Measurements from ENCODE around the gene TADA1.
"Not testable (repeated sequence)": the region's sequence is repeated elsewhere in the genome, so short reads cannot be mapped to it uniquely, and the experiment has no call there.

TADA1 gene

GRCh38 chr1:166843769-166844596 lies 32.1 kb downstream of the TADA1 start:
- DNase-seq (ENCODE audit: low spot score): peak; percentile 58

- DNase-seq (ENCODE audit: low spot score): no peak
Observed at GRCh38 chr1:166843322-166843721, 32.7 kb downstream of the TADA1 start.

GRCh38 chr1:166840309-166841274 lies 35.5 kb downstream of the TADA1 start:
- no peak for DNase-seq (ENCODE audit: low spot score)

GRCh38 chr1:166839600-166840308 lies 36.3 kb downstream of the TADA1 start:
- peak; percentile 33 for DNase-seq (ENCODE audit: low spot score)

- peak; percentile 95 for DNase-seq (ENCODE audit: low spot score)
Observed at GRCh38 chr1:166838766-166839599, 37.1 kb downstream of the TADA1 start, which contains the start of gene POGK. POGK (plus strand) TSS chr1:166839475; CDS start chr1:166840957, 1,482 bp downstream.

GRCh38 chr1:166836733-166837132 lies 39.3 kb downstream of the TADA1 start:
- no peak for DNase-seq (ENCODE audit: low spot score)

GRCh38 chr1:166829762-166830161 lies 46.3 kb downstream of the TADA1 start:
- not testable (repeated sequence) for DNase-seq (ENCODE audit: low spot score)

GRCh38 chr1:166827426-166827825 lies 48.6 kb downstream of the TADA1 start:
- no peak for DNase-seq (ENCODE audit: low spot score)

GRCh38 chr1:166822385-166822784 lies 53.7 kb downstream of the TADA1 start:
- no peak for DNase-seq (ENCODE audit: low spot score)

GRCh38 chr1:166819974-166820373 lies 56.1 kb downstream of the TADA1 start:
- DNase-seq (ENCODE audit: low spot score): no peak

GRCh38 chr1:166814611-166815010 lies 61.5 kb downstream of the TADA1 start:
- DNase-seq (ENCODE audit: low spot score): no peak

- no peak for DNase-seq (ENCODE audit: low spot score)
Observed at GRCh38 chr1:166813508-166814223, 62.4 kb downstream of the TADA1 start.

- no peak for DNase-seq (ENCODE audit: low spot score)
Observed at GRCh38 chr1:166811691-166812090, 64.4 kb downstream of the TADA1 start.

- DNase-seq (ENCODE audit: low spot score): no peak
Observed at GRCh38 chr1:166808952-166809351, 67.1 kb downstream of the TADA1 start.
